GM10248 (cell line): ENCODE data around the gene TRAPPC5.

ENCODE experiments used
- CTCF ChIA-PET: fragments of 300-600 bp; sonication (Branson Sonifier 250); formaldehyde crosslinking; extraction: SDS; loops from one replicate; lab custom pipeline; 2021; ENCODE audit warnings: antibody characterized with exemption; lab: Yijun Ruan, JAX
- POLR2A ChIA-PET: fragments of 350-650 bp; sonication (Branson Sonifier 250); formaldehyde crosslinking; extraction: SDS; loops from one replicate; lab custom pipeline; 2020; ENCODE audit warnings: antibody characterized with exemption; lab: Yijun Ruan, JAX
- DNase-seq: peaks from one replicate; pipeline ENCODE4 v3.0.0; 2012; ENCODE audit errors: extremely low spot score
- TF ChIP-seq, protein P1 (sequence below): IDR thresholded peaks from 2 replicates; pipeline ENCODE4 v1.5.1; 2012; ENCODE audit warnings: mild to moderate bottlenecking, low read depth; ENCODE audit errors: extremely low read depth, missing control alignments, control extremely low read depth

Gene TRAPPC5

DNA sequence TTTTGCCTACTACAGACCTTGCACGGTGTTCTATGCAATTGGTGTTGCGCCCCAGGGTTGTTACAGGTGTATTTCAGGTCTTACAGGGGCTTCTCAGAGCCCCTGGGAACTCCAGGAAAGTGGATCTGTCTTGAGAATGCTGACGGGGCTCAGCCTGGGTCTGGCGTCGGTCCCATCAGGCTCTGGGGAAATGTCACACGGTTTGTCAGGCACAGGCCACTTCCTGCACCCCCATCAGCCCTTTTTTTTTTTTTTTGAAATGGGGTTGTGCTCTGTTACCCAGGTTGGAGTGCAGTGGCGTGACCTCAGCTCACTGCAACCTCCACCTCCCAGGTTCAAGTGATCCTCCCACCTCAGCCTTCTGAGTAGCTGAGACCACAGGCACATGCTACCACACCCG is 38.0 kb downstream of the TRAPPC5 start:
- POLR2A ChIA-PET: no interaction called here
- CTCF ChIA-PET: interaction anchor here (2.5 kb wide), 1 partner anchor 38 kb away, joined by 5 read pairs; the partner anchor contains the start of gene TRAPPC5
- TF ChIP-seq, protein P1, sequence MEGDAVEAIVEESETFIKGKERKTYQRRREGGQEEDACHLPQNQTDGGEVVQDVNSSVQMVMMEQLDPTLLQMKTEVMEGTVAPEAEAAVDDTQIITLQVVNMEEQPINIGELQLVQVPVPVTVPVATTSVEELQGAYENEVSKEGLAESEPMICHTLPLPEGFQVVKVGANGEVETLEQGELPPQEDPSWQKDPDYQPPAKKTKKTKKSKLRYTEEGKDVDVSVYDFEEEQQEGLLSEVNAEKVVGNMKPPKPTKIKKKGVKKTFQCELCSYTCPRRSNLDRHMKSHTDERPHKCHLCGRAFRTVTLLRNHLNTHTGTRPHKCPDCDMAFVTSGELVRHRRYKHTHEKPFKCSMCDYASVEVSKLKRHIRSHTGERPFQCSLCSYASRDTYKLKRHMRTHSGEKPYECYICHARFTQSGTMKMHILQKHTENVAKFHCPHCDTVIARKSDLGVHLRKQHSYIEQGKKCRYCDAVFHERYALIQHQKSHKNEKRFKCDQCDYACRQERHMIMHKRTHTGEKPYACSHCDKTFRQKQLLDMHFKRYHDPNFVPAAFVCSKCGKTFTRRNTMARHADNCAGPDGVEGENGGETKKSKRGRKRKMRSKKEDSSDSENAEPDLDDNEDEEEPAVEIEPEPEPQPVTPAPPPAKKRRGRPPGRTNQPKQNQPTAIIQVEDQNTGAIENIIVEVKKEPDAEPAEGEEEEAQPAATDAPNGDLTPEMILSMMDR: no peak
- no peak for DNase-seq

DNA sequence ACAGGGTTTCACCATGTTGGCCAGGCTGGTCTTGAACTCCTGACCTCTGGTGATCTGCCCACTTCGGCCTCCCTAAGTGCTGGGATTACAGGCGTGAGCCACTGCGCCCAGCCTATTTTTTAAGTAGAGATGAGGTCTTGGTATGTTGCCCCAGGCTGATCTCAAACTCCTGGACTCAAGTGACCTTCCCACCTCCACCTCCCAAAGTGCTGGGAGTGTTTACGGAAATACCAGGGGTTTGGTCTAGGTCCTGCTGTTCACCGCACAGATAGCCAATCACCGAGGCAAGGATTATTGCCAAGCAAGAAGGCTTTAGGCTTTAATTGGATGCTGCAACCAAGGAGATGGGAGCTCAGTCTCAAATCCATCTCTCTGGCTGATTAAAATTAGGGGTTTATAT is 39.7 kb downstream of the TRAPPC5 start:
- POLR2A ChIA-PET: no interaction called here
- CTCF ChIA-PET: interaction anchor here (1.1 to 2.5 kb wide), 4 partner anchors 12 to 42 kb away, joined by 3 to 5 read pairs (median 3); partner anchors contain the start of genes CD209, CLEC4G and TRAPPC5
- DNase-seq: no peak
- TF ChIP-seq, protein P1: no peak

DNA sequence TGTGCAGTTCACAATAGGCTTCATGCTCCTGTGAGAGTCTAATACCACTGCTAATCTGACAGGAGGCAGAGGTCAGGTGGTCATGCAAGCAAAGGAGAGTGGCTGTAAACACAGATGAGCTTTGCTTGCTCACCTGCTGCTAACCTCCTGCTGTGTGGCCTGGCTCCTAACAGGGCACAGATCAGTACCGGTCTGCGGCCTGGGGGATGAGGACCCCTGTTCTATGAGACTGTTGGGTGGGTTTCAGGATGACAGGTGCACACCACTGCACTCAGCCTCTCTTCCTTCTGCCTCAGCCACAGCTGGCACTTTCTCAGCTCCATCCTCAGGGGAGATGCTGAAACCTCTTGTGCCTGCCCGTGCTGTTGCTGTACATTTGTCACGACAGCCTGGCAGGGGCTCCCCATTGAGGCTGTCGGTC is 41.6 kb downstream of the TRAPPC5 start:
- CTCF ChIA-PET: interaction anchor here (0.6 to 1.2 kb wide), 5 partner anchors 14 to 114 kb away, joined by 3 to 5 read pairs (median 3); partner anchors contain the start of gene TRAPPC5
- DNase-seq: no peak
- POLR2A ChIA-PET: no interaction called here
- TF ChIP-seq, protein P1: no peak

DNA sequence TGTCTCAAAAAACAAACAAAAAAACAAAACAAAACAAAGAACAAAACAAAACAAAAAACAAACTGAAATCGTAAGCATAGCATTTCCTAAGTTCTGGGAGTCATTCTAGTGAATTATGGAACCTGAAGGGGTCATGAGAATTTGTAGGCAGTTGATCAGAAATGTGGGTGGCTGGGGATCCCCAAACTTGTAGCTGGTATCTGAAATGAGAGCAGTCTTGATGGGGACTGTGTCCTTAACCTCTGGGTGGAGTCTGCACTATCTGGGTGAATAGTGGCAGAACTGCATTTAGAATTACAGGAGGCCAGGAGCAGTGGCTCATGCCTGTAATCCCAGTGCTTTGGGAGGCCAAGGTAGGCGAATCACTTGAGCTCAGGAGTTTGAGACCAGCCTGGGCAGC is 45.2 kb downstream of the TRAPPC5 start:
- POLR2A ChIA-PET: interaction anchor here (0.7 to 0.9 kb wide), 2 partner anchors 27 to 106 kb away, joined by 7 to 9 read pairs; no protein-coding TSS in a partner anchor
- no peak for DNase-seq
- TF ChIP-seq, protein P1: no peak
- CTCF ChIA-PET: interaction anchor here (1.2 to 1.6 kb wide), 5 partner anchors 9 to 73 kb away, joined by 3 to 5 read pairs (median 4); partner anchors contain the start of gene TRAPPC5

DNA sequence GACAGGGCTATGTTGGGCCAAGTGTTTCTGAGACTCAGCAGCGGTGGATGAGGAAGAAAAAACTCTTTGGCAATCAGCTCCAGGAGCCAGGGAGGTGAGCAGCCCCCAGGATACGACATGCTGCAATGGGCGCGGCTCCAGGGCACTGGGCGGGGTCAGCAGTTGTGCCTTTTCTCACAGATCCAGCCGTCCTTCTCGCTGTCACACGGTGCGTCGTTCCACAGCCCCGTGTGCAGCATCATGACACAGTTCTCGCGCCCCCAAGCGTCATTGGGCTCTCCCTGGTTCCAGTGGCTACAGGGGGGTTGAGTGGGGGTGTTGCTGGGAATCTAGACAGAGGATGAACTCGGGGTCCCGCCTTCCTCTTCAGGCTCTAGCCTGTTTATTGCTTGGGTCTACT is 48.6 kb downstream of the TRAPPC5 start:
- POLR2A ChIA-PET: no interaction called here
- TF ChIP-seq, protein P1: no peak
- DNase-seq: no peak
- CTCF ChIA-PET: interaction anchor here (1.4 to 2.5 kb wide), 2 partner anchors 10 to 48 kb away, joined by 4 to 11 read pairs; partner anchors contain the start of gene TRAPPC5

DNA sequence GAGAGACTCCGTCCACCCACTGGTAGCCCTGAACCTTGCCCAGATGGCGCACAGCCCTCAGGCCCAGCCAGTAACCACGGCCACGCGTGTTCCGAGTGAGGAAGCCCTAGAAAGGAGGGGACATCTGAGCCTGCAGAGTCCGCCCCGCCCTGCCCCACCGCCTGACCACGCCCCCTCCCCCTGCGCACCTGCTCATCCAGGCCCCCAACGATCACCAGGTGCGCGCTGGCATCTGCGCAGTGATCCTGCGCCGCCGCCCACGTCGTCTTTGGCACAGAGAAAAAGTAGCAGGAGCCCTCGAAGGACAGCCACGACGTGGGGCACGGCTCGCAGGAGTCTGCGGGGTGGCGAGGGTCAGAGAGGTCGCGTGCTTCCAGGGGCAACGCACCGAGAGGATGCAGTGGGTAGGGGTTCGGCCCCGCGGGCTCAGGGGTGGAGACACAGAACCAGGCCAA is 49.2 kb downstream of the TRAPPC5 start:
- TF ChIP-seq, protein P1: no peak
- POLR2A ChIA-PET: no interaction called here
- no peak for DNase-seq
- CTCF ChIA-PET: interaction anchor here (2.5 kb wide), 1 partner anchor 9 kb away, joined by 11 read pairs; no protein-coding TSS in a partner anchor
